HG02870 (cell line): ENCODE measurements around the gene EPHX1.

Source experiments
- ATAC-seq: cut with Tn5 transposase; IDR thresholded peaks from one replicate; pipeline ENCODE4 v1.9.1; 2021; ENCODE audit warnings: mild to moderate bottlenecking, moderate library complexity; ENCODE audit not compliant: unreplicated experiment

The EPHX1 gene

DNA sequence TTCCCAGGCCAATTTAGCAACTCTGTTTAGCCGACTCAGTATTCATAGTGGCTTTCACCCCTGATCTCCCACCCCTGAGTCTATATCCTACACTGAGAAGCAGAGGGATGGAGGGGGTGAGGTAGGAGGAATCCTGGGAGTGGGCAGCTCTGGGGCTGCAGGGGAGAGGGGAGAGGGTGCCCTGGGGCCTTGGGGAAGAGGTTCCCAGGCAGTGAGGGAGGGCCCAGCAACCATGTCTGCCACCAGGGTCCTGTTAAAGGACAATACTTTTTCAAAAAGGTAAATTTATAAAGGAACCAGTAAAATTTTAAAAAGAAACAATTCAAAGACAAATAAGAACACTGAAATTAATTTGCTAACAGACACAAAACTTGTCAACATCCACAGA is 30.3 kb downstream of the EPHX1 start:
- no peak for ATAC-seq

DNA sequence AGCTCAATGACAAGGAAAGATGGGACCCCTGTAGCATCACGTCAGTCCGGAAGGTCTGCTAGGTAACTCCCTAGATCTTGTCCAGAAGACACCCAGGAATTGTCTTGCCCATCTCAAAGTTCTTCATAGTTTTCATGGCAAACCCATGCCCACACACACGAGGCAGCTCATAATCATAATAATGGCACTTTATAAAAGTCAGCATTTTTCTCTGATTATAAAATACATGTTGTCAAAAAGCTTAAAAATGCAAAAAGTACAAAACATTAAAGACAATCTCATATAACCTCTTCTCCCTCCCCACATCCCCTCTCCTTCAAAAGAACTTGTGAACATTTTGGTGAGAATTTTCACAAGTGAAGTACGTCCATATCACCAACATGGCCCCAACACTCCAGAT is 30.8 kb downstream of the EPHX1 start:
- ATAC-seq: no peak

DNA sequence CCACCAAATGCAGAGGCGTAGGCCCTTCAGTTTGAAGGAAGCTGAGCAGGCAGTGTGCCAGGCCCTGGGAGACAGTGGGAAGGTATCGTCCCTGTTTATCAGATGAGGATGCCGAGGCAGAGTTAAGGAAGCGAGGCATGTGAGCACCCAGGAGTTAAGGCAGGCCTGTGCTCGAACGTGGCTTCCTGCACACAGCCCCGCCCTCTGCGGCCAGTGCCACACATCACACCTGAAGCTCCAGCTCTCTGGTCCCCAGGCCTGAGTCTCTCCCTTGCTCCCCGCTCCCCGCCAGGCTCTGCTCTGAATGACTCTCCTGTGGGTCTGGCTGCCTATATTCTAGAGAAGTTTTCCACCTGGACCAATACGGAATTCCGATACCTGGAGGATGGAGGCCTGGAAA is 32.1 kb downstream of the EPHX1 start:
- no peak for ATAC-seq

DNA sequence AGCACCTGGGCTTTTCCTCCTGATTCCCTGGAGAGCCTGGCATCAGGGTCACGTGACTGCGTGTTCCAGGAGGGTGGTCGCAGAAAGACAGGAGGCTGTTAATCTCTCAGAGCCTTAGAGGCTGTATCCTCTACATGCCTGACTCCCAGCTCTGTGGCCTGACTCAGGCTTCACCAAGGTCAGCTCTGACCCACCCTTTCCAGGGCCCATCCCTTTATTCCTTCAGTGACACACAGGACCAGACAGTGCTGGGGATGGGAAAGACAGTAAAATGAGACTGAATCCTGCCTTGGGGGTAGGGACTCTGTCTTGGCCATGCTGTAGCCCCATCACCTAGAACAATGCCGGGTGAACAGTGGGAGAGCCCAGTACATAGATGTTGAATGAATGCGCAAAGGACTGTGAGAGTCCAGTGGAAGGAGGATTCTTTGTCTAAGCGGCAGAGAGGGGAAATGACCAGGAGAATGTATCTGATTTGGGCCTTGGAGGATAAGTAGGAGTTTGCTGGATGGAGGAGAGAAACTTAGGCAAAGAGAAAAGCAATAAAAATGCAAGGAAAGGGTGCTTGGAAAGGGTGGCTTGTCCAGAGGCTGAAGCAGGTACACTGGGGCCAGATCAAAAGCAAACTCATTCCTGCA is 33.0 kb downstream of the EPHX1 start:
- ATAC-seq: no peak

DNA sequence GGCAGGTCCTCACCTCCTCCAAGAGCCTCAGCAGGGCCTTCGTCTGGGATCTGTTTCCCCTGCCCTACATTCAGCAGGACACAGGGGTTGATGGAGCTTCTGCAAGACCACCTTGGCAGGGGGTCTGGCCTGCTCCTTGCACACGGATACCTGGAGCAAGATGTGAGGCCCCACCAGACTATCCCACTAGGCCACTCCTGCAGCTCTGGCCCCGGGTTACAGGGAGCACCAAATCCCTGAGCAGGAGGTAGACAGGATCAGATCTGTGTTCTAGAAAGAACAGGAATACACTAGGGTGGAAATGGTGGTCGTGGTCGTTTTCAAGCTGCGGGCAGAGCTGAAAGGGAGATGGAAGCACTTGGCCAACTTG is 33.5 kb downstream of the EPHX1 start:
- no peak for ATAC-seq

DNA sequence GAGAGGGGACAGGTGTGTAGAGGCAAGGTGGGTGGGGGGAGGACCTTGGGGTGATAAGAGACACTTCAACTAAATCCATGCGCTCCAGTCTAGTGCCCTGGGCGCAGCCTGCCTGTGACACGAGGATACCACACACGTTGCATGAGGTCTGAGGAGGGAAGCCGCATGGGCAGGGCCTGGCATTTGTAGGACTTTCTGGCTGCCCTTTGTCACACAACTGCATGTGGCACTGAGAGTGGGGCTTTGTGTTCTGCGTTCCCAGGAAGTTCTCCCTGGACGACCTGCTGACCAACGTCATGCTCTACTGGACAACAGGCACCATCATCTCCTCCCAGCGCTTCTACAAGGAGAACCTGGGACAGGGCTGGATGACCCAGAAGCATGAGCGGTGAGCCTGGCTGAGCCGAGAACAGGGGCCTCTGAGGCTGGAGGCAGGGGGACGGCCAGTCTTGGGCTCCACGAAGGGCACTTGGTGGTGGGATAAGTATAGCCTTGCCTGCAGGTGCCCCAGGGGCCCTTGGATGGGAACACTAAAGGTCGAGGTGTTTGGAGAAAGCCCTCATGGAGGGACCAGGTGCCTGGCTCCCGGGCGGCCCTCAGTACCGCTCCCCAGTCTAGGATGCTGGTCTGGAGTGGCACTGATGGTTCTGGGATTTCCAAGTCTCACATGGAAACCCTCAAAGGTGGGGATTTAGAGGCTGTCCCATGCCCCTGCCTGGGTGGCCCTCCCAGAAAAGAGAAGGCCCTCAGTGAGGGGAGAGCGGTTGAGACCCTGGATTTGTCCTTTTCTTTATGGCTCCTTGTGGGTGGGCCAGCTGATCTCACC is 34.5 kb downstream of the EPHX1 start:
- ATAC-seq: no peak

DNA sequence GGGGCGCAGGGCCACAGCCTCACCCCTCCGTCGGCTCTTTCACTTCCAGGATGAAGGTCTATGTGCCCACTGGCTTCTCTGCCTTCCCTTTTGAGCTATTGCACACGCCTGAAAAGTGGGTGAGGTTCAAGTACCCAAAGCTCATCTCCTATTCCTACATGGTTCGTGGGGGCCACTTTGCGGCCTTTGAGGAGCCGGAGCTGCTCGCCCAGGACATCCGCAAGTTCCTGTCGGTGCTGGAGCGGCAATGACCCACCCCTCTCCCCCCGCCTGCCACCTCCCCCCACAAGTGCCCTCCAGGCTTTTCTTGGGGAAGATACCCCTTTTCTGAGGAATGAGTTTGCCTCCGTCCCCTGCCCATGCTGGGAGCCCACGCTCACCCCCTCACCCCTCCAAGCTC is 35.2 kb downstream of the EPHX1 start:
- ATAC-seq: no peak

DNA sequence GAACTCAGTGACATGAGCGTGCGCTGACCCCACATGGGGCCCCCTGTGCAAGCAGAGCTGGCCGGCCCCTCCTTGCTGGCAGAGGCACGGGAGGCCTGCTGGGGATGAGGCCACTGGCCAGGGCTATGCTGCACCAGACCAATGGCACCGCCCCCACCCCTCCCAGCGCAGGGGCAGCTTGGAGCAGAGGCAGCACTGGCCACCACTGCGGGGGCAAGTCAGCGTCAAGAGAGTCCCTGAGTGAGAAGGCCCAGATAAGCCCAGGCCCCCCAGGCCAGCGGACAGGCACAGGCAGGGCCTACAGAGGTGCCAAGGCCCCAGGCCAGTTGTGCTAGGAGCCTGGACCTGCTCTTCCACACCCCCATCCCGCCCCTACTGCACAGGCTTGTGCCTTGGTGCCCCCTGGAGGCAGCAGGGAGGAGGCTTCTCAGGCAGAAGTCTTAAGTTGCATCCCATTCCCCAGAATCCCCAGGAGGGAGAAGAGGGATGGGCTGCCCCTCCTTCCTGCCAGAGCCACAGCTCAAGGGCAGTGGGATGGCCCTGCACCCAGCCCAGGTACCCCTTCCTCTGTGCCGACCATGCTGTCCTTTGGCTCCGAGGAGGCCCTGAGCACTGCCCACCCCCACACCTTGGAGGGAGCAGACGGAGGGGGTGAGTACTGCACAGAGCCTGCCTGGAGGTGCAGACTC is 35.8 kb downstream of the EPHX1 start:
- ATAC-seq: no peak

DNA sequence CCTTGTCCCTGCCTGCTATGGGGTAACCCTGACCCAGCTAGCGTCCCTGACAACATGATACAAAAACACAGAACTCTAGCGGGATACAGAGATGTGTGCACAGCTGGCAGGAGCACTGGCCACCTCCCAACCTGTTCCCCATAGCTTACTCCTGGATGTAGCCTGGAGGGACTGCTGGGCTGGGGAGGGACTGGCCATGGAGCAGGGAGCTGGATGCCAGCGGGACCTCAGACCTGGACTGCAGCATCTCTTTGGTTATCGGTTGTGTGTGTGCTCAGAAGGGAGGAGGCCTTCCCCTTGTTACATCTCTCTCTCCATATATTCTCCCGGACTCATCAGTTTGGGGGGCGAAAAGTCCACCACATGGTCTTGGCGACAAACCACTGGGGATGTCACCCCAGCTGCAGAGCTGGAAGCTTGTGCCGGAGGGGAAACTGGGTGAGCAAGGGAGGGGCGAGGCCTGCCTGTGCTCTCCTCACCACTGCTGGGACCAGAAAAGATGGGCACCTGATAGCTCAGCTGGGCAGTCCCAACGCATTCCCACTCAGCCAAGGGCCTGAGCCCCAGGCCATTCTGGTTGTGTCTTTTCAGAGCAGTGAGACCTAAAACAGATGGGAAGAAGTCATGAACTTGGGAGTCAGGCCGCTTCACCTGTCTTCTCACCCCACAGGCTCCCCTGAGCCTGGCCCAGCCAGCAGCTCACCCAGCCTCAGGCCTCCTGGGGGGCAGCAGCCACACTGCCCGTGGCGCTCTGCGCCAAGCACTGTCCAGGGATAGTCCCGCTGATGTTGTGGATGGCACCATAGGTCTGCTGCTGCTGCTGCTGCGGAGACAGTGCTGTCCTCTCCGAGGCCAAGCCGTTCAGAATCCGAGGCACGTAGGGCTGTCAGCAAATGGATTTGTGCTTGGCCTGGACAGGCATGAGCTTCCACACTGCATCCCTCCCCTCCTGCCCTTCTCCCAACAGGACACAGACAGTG is 36.7 kb downstream of the EPHX1 start:
- ATAC-seq: no peak

DNA sequence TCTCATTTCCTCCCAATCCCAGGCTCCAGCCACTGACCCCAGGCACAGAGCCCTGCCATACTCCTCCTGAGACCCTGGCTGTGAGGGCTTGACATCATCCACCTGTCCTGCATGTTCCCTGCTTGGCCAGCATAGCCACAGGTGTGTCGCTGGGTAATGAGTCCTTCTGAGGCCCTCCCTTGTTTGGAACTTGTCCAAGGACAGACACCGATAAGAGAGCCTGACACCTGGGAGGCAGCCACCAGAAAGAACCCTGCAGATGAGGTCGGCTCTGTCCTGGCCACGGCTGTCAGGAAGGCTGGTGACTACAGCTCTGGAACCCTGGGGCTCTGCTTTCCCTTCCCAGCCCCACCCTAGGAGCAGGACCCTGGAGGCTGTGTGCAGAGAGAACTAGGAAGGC is 37.7 kb downstream of the EPHX1 start:
- ATAC-seq: no peak

DNA sequence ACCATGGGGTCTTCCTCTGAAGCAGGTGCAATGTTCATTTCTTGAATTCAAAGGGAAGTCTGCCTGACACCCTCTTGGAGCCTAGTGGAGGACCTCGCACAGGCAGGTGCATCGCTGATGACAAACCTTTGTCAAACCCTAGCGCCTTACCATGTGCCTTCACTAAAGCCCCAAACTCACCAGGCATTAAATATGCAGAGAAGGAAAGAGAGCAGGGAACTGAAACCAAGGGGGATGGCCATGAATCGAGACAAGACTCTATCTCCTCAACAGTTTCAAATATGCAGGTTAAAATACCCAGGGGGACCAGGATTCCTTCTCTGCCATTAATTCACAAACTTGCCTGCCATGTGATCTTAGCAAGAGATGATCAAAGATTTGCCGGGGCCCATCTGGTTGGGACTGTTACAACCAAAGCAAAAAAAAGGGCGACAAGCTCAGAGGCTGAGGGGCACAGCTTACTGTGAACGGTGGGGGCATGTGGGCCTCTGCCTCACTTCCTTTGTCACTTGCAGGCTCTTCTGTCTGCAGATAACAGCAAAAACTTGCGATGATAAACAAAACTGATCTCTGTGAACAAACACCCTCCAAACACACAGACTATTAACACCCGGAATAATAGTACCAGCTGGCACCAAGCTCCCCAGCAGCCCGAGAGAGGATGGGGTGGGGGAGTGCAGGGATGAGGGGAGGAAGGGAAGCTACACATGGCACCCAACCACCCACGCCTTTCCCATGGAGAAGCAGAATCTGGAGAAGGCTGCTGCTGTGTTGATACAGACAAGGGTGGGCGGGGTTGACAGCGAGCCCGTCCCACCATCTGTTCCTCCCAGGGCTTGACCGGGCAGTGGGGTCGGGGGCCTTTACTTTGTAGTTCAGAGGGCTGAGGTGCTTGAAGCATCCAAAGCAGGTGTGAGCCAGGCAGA is 38.4 kb downstream of the EPHX1 start:
- peak; percentile 67 for ATAC-seq

DNA sequence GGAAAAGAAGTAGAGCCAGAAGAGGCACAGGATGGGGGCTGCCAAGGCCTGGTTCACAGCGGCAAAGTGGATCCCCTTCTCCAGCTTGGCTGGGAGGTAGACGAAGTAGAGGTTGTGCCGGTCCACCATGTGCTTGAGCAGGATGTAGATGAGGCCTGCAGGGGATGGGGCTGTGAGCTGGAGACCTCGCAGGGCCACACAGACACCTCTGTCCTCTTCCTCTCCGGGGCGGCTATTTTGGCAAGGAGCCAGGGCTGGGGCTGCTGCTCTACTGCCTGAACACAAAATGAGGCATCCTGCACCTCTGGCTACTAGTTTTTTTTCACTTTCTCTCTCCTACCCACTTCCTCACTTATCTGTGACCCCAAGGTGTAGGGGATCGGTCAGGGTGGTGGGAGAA is 40.0 kb downstream of the EPHX1 start:
- ATAC-seq: no peak

DNA sequence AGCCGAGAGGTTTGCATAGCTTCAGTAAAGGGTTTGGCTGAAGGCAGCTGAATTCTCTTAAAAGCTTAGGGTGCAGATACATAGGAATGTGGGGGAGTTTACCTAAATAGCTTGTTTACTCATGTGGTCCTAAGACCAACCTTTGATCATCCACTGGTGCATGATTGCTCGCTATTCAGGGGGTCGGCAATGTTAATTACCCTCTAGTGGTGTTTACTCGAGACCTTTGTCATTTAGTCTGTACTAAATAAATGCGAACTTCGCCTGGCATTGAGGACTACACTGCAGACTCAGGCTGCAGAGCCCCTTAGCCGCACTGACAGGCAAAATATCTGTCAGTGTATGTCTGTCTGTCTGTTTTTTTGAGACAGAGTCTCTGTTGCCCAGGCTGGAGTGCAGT is 40.4 kb downstream of the EPHX1 start:
- ATAC-seq: no peak

DNA sequence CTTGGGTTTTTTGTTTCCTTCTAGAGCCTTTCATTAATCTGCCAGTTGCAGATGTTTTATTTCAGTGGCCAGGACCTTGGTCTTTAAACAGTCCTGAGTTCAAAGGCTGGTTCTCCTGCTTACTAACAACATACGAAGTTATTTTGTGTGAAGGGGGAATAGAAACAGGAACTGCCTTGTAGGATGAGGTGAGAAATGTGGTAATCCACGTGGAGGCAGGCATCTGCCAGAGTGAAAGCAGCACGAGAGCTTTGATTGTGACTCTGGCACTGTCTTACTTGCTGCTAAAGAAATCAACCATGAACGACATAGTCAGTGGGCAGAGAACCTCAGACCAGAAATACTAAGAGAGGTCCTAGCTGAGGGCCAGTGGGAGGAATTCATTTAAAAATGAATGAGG is 41.9 kb downstream of the EPHX1 start:
- ATAC-seq: no peak

DNA sequence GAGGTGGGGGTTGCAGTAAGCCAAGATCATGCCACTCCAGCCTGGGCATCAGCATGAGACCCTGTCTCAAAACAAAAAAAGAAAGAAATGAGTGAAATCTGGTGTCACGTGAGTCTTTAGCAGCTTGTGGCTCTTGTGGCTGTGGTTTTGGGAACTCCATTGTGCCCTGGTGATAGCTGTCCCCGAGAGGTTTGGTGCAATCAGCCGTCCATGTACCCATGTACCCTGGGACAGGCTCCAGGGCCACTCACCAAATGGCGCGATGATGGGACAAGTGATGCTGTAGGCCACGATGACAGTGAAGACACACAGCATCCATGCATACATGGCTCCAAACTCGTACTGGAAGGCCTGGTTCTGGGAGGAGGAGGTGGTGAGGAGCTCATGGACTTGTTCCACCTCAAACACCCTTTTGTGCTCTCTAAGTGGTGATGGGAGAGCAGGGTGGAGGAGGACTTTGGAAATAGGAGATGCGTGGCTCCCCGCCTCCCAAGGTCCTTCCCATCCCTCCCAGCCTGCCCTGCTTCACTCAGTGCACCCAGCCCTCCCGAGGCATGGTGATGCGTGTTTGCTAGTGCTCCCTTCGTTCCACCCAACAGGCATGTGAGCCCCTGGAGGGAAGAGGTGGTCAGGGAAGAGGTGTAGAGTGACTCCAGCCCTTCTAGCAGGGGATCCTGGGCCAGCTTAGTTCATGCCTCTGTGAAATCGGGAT is 42.6 kb downstream of the EPHX1 start:
- ATAC-seq: no peak

DNA sequence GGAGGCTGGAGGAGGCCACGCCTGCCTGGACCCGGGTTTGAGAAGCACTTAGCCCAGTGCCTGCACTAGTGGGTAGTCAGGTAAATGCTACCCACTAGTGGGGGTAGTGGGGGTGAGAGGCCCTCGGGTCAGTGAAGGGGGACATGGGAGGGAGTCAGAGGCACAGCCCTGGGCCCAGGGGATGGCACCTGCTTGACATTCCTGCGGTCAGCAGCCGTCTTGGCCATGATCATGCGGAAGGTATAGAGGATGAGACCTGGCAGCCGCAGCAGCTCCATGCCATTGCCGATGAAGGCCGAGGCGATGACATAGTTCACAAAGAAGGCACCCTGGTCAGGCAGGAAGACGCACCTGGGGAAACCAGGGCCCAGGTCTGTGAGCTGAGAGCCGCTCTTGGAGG is 43.5 kb downstream of the EPHX1 start:
- no peak for ATAC-seq

DNA sequence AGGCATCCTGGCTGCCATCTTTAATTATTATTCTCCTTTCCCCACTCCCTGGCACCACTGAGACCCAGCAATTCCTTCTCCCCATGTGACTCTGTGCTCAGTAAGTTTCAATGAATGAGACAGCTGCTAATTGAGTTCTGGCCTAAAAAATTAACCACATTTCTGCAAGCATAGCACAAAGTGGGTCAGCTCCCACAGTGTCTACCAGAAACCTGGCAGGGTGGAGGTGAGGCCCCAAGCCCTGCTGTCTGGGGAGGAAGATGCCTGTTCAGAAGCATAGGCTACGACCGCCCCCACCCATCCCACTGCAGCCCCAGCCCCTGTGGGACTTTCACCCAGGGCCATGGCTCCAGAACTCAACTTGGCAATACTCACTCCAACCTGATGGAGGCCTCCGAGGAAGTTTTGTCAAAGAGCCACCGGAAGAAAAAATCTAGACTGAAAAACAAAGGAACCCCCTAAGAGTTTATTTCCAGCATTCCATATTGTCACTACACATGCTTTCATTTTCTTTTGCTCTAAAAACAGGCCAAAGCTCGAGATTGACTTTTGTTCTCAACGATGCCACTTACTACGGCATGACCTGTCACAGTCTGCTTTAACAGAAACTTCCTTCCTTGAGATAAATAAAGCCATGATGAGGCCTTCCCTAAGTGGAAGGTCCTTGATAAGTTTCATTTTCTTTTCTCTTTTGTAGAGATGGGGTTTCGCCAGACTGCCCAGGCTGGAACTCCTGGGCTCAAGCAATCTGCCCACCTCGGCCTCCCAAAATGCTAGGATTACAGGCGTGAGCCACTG is 45.8 kb downstream of the EPHX1 start:
- ATAC-seq: no peak

DNA sequence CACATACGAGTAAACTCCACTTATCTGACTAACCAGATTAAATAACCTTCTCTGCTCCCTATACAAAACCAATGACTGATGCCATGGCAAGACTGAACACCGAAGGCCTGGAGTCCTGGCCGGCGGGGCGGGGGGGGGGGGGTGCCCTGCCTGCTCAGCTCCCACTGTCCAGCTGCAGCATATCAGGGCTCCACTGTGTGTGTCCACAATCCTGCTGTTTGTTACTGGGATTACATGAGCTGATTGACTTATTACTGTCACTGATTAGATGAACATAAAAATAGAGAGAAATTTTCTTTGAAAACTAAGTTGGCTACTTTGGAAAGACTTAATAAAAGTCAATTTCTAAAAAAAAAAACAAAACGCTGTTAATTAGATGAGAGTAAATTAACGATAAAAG is 47.3 kb downstream of the EPHX1 start:
- no peak for ATAC-seq

DNA sequence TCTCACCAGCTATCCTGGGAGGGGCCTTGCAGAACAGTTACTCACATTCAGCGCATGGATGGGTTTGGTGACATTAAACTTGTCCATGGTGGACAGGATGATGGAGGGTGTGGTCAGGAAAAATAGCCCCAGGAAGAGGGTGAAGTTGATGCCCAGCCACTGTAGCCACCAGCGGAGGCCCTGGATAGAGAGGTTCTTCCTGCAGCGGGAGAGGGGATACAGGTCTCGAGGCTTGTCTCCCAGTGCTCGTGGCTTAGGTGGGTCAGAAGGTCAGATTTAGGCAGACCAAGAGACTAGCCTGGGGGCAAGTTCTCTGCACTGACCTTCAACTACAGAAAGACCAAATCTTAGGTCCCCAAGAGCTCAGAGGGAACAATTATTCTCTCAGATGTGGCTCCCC is 49.2 kb downstream of the EPHX1 start:
- ATAC-seq: no peak
